Fibroblast of lung (primary cell): ENCODE data around the gene AFAP1L1.

Experiments
- EZH2 ChIP-seq: IDR thresholded peaks from 2 replicates; pipeline ENCODE4 v1.5.1; 2012; ENCODE audit warnings: low read length, control low read depth, mild to moderate bottlenecking; ENCODE audit errors: missing control alignments
- TF ChIP-seq, protein P1 (sequence below), 2 donors: IDR thresholded peaks in 1 of 2; conservative IDR thresholded peaks in 1 of 2; 1 replicate in 1 of 2; 2 replicates in 1 of 2; pipeline ENCODE4 v1.5.1; 2011 to 2012; ENCODE audit warnings: low read length in 2 of 2, control low read depth in 1 of 2, inconsistent platforms in 1 of 2, low read depth in 1 of 2, mild to moderate bottlenecking in 1 of 2

DNA sequence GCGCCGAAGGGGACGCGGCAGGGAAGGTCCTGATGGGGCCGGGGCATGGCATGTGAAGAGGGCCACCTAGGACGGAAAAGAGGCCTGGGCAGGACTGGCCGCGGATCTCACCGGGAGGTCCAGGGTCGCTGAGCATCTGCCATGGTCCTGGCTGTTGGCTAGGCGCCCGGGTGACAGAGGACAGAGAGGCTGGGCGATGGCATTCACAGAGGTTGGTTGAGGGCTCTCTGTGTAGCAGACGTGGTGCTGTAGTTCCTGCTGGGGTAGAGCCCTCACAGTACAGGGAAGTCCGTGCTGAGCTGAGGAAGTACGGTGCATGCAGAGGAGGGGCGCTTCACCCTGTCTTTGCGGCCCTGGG is 86.6 kb downstream of the AFAP1L1 start:
- TF ChIP-seq, protein P1, sequence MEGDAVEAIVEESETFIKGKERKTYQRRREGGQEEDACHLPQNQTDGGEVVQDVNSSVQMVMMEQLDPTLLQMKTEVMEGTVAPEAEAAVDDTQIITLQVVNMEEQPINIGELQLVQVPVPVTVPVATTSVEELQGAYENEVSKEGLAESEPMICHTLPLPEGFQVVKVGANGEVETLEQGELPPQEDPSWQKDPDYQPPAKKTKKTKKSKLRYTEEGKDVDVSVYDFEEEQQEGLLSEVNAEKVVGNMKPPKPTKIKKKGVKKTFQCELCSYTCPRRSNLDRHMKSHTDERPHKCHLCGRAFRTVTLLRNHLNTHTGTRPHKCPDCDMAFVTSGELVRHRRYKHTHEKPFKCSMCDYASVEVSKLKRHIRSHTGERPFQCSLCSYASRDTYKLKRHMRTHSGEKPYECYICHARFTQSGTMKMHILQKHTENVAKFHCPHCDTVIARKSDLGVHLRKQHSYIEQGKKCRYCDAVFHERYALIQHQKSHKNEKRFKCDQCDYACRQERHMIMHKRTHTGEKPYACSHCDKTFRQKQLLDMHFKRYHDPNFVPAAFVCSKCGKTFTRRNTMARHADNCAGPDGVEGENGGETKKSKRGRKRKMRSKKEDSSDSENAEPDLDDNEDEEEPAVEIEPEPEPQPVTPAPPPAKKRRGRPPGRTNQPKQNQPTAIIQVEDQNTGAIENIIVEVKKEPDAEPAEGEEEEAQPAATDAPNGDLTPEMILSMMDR (conservative IDR thresholded peaks at IDR 0.05 in 1 of 2, IDR thresholded peaks at IDR 0.05 in 1 of 2; ENCODE audit: low read depth in 1 of 2, low read length in 2 of 2) = no peak
- TF ChIP-seq EZH2 = no peak
